ENCODE results near the gene PFKFB3. TPM values are rescaled to one million over a fixed set of nuclear protein-coding genes. Genes with fewer than 3 reads are reported as not detected.

The PFKFB3 gene
- total and polyA plus RNA-seq, 2 of the 4 experiments (the other 2 are of a cell fraction) = 34.1 to 45.5 TPM

GRCh38 chr10:6244510-6244909, 41.8 kb downstream of the PFKFB3 start:
- DNase-seq (no peak), ATAC-seq (ENCODE audit: low read depth) (no peak)
- CTCF ChIA-PET = no interaction called here
- Histone ChIP-seq H2AFZ (replicated peaks; ENCODE audit: low read length, poor library complexity) (no peak overlapping the region), H3K27me3 (ENCODE audit: control insufficient read depth, insufficient read depth, low read length) (no peaks in the 10 kb centered on the region), H3K14ac (replicated peaks; ENCODE audit: low read depth, low read length) (no peak overlapping the region), H3K4me1 (ENCODE audit: control insufficient read depth, insufficient read depth, low read length) (peaks cover 16% of the 10 kb centered on the region), H3K79me1 (ENCODE audit: low read depth in 1 of 2, low read length in 2 of 2) (peaks cover 0 to 15% of the 10 kb centered on the region in 2 experiments; a peak in 3 of 4 replicates), H3K18ac (ENCODE audit: low read depth, low read length) (no peak overlapping the region), H4K91ac (ENCODE audit: insufficient read depth, low read depth, low read length) (no peak overlapping the region), H3K9ac (ENCODE audit: low read depth, low read length) (no peak overlapping the region), H3K56ac (ENCODE audit: extremely low read depth, insufficient read depth, low read length) (no peak overlapping the region), H3K9me3 (ENCODE audit: control insufficient read depth, insufficient read depth, low read length) (no peaks in the 10 kb centered on the region), H2BK15ac (ENCODE audit: low read depth, low read length) (no peak overlapping the region), H3K9me1 (ENCODE audit: insufficient read depth, low read length) (peaks cover 8% of the 10 kb centered on the region), H3K27ac (ENCODE audit: insufficient read depth, low read length) (no peak overlapping the region), H2BK120ac (ENCODE audit: low read depth, low read length) (0 out of 2 replicates have a peak overlapping the region, but pooled peaks have one; percentile 37), H3K4me2 (ENCODE audit: low read depth, low read length) (no peak overlapping the region), H3K4me3 (ENCODE audit: insufficient read depth, low read depth, low read length) (no peak overlapping the region), H2AK5ac (ENCODE audit: low read depth, low read length) (no peak overlapping the region), H3K23ac (ENCODE audit: low read depth, low read length) (no peak overlapping the region), H3K36me3 (ENCODE audit: control insufficient read depth, insufficient read depth, low read length) (peaks cover 2% of the 10 kb centered on the region; the same call in 1 of the 2 replicates), H4K20me1 (ENCODE audit: insufficient read depth, low read length) (no peaks in the 10 kb centered on the region), H2BK5ac (ENCODE audit: low read depth, low read length, poor library complexity, severe bottlenecking) (no peak overlapping the region), H4K8ac (ENCODE audit: low read depth in 2 of 2, low read length in 2 of 2) (no peak overlapping the region), H2AK9ac (replicated peaks; ENCODE audit: low read depth, low read length, poor library complexity) (no peak overlapping the region), H3K4ac (ENCODE audit: low read depth, low read length) (peak overlapping the region; percentile 11; the same call in 1 of the 2 replicates), H4K5ac (ENCODE audit: low read depth, low read length) (no peak overlapping the region), H2BK20ac (ENCODE audit: low read depth, low read length) (peak overlapping the region; percentile 48; the same call in 1 of the 2 replicates)
- TF ChIP-seq ELK1 (IDR thresholded peaks at IDR 0.05; ENCODE audit: borderline replicate concordance, low read depth, low read length) (no peak), RAD21 (IDR thresholded peaks at IDR 0.05; ENCODE audit: low read length) (no peak), MXI1 (IDR thresholded peaks at IDR 0.05; ENCODE audit: borderline replicate concordance, low read depth, low read length) (no peak)
- TF ChIP-seq, protein P1, sequence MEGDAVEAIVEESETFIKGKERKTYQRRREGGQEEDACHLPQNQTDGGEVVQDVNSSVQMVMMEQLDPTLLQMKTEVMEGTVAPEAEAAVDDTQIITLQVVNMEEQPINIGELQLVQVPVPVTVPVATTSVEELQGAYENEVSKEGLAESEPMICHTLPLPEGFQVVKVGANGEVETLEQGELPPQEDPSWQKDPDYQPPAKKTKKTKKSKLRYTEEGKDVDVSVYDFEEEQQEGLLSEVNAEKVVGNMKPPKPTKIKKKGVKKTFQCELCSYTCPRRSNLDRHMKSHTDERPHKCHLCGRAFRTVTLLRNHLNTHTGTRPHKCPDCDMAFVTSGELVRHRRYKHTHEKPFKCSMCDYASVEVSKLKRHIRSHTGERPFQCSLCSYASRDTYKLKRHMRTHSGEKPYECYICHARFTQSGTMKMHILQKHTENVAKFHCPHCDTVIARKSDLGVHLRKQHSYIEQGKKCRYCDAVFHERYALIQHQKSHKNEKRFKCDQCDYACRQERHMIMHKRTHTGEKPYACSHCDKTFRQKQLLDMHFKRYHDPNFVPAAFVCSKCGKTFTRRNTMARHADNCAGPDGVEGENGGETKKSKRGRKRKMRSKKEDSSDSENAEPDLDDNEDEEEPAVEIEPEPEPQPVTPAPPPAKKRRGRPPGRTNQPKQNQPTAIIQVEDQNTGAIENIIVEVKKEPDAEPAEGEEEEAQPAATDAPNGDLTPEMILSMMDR (conservative IDR thresholded peaks at IDR 0.05; ENCODE audit: low read depth, low read length) = no peak
- POLR2A ChIA-PET (ENCODE audit: unreplicated experiment) = no interaction called here
- dilution Hi-C loops (cut with HindIII; ENCODE audit: low sequenced_read_pairs, unreplicated experiment) (no loop called here), in situ Hi-C loops (cut with MboI; ENCODE audit: low sequenced_read_pairs) (loop anchor here (25.0 kb wide), 1 partner anchor 493 kb away; no protein-coding TSS in a partner anchor), intact Hi-C loops (cut with micrococcal nuclease) (loop anchor here (10.0 kb wide), 1 partner anchor 150 kb away; no protein-coding TSS in a partner anchor)
- BruUV-seq (replicated peaks) = no TSS peak
- 60% methylated on average over 1 of the region's 7 CpGs; no CpG with 5 or more reads in 1 of the 2 experiments for WGBS, 2 experiments (ENCODE audit: extremely low coverage in 2 of 2, insufficient read length in 1 of 2)
